Subcutaneous abdominal adipose tissue (tissue), 5 donors: ENCODE results near the gene PCGF6.

Experiments
- H3K27ac ChIP-seq: one replicate; pipeline ENCODE4 v1.7.0; 2013; ENCODE audit warnings: low read depth, mild to moderate bottlenecking, inconsistent platforms, low read length, moderate library complexity
- H3K27me3 ChIP-seq, 5 donors: one replicate each; pipeline ENCODE4 v1.7.0; 2013; ENCODE audit warnings: low read length in 5 of 5, inconsistent platforms in 1 of 5; ENCODE audit not compliant: control insufficient read depth in 5 of 5, insufficient read depth in 4 of 5
- H3K36me3 ChIP-seq, 5 donors: one replicate each; pipeline ENCODE4 v1.7.0; 2013; ENCODE audit warnings: low read length in 5 of 5; ENCODE audit not compliant: control insufficient read depth in 5 of 5, insufficient read depth in 5 of 5
- H3K4me1 ChIP-seq, 5 donors: one replicate each; pipeline ENCODE4 v1.7.0; 2013; ENCODE audit warnings: low read length in 5 of 5, mild to moderate bottlenecking in 3 of 5, moderate library complexity in 1 of 5; ENCODE audit not compliant: control insufficient read depth in 5 of 5, insufficient read depth in 5 of 5
- H3K4me3 ChIP-seq, 5 donors: one replicate each; pipeline ENCODE4 v1.7.0; 2013; ENCODE audit warnings: low read length in 5 of 5, low read depth in 1 of 5
- H3K9ac ChIP-seq, 5 donors: one replicate each; pipeline ENCODE4 v1.7.0; 2013; ENCODE audit warnings: low read length in 5 of 5, mild to moderate bottlenecking in 4 of 5, moderate library complexity in 3 of 5
- H3K9me3 ChIP-seq, 5 donors: one replicate each; pipeline ENCODE4 v1.7.0; 2013; ENCODE audit warnings: low read length in 5 of 5; ENCODE audit not compliant: control insufficient read depth in 5 of 5
- donor health status: healthy.
- donor health status: healthy.
- donor health status: healthy.
- donor health status: healthy.
- donor health status: healthy.

PCGF6 gene

GRCh38 chr10:103333934-103334520, 16.9 kb downstream of the PCGF6 start:
- no peak overlapping the region for H3K4me3 ChIP-seq
- no peaks in the 10 kb centered on the region for H3K27me3 ChIP-seq
- peaks cover 9 to 41% (median 29%) of the 10 kb centered on the region in 5 donors for H3K36me3 ChIP-seq
- H3K4me1 ChIP-seq: no peaks in the 10 kb centered on the region
- H3K27ac ChIP-seq: no peak overlapping the region
- no peak overlapping the region for H3K9ac ChIP-seq
- no peaks in the 10 kb centered on the region for H3K9me3 ChIP-seq

- no peaks in the 10 kb centered on the region for H3K9me3 ChIP-seq
- no peaks in the 10 kb centered on the region for H3K27me3 ChIP-seq
- no peak overlapping the region for H3K9ac ChIP-seq
- H3K36me3 ChIP-seq: peaks cover 6 to 47% (median 28%) of the 10 kb centered on the region in 5 donors
- H3K4me3 ChIP-seq: no peak overlapping the region
- H3K27ac ChIP-seq: no peak overlapping the region
- H3K4me1 ChIP-seq: no peaks in the 10 kb centered on the region
Observed at GRCh38 chr10:103327906-103328305, 23.0 kb downstream of the PCGF6 start.

DNA sequence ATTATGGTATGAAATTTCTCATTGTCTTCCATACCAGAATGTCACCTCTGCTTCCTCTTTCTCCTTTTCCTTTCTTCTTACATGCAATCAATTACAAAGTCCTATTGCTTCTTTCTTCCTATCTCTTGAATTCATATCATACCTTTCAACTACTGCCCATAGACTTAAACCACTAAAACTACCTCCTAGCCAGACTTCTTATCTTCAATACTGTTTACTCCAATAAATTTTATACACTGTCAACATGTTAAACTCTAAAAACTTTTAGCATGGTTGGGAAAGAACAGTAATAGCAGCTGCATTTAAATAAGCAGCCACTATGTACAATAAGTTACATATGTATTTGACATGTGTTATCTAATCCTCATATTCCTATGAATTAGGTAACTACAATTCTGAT, 34.9 kb downstream of the PCGF6 start:
- peaks cover 12 to 44% (median 28%) of the 10 kb centered on the region in 5 donors for H3K36me3 ChIP-seq
- no peaks in the 10 kb centered on the region for H3K4me1 ChIP-seq
- H3K27ac ChIP-seq: no peak overlapping the region
- H3K9ac ChIP-seq: no peak overlapping the region
- H3K4me3 ChIP-seq: no peak overlapping the region
- H3K27me3 ChIP-seq: no peaks in the 10 kb centered on the region
- H3K9me3 ChIP-seq: no peaks in the 10 kb centered on the region

DNA sequence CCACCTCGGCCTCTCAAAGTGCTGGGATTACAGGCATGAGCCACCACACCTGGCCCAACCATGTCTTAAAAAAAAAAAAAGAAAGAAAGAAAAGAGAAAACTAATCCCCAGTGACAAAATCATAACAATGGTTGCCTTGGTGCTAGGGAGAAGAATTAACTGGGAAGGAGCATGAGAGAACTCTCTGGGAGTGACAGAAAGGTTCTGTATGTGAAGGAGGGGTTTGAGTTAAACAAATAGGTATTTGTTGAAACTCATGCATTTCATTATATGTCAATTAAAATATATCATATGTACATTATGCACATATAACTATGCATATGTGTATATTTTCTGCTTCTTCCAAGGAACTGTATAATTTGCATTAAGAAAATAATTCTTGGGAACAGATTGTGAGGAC, 40.7 kb downstream of the PCGF6 start:
- Histone ChIP-seq H3K4me1 (no peaks in the 10 kb centered on the region), H3K4me3 (no peak overlapping the region), H3K36me3 (peaks cover 16 to 66% (median 43%) of the 10 kb centered on the region in 5 donors), H3K9ac (no peak overlapping the region), H3K27me3 (no peaks in the 10 kb centered on the region), H3K27ac (no peak overlapping the region), H3K9me3 (no peaks in the 10 kb centered on the region)

- Histone ChIP-seq H3K9ac (no peak overlapping the region), H3K9me3 (no peaks in the 10 kb centered on the region), H3K36me3 (peaks cover 11 to 60% (median 38%) of the 10 kb centered on the region in 5 donors), H3K4me3 (no peak overlapping the region), H3K27ac (no peak overlapping the region), H3K27me3 (no peaks in the 10 kb centered on the region), H3K4me1 (no peaks in the 10 kb centered on the region)
Observed at GRCh38 chr10:103307594-103307993, 43.3 kb downstream of the PCGF6 start.

- H3K27ac ChIP-seq: no peak overlapping the region
- H3K27me3 ChIP-seq: no peaks in the 10 kb centered on the region
- no peak overlapping the region for H3K9ac ChIP-seq
- no peak overlapping the region for H3K4me3 ChIP-seq
- H3K9me3 ChIP-seq: no peaks in the 10 kb centered on the region
- H3K4me1 ChIP-seq: no peaks in the 10 kb centered on the region
- no peaks in the 10 kb centered on the region for H3K36me3 ChIP-seq
Observed at GRCh38 chr10:103295374-103296015, 55.4 kb downstream of the PCGF6 start.

- no peak overlapping the region for H3K27ac ChIP-seq
- H3K36me3 ChIP-seq: no peaks in the 10 kb centered on the region
- H3K27me3 ChIP-seq: peaks cover 0 to 13% (median 11%) of the 10 kb centered on the region in 5 donors
- no peaks in the 10 kb centered on the region for H3K4me1 ChIP-seq
- H3K9ac ChIP-seq: no peak overlapping the region
- no peaks in the 10 kb centered on the region for H3K9me3 ChIP-seq
- no peak overlapping the region for H3K4me3 ChIP-seq
Observed at GRCh38 chr10:103291588-103291987, 59.4 kb downstream of the PCGF6 start.

- Histone ChIP-seq H3K36me3 (no peaks in the 10 kb centered on the region), H3K27ac (no peak overlapping the region), H3K9ac (no peak overlapping the region), H3K4me3 (no peak overlapping the region), H3K27me3 (peaks cover 0 to 16% (median 12%) of the 10 kb centered on the region in 5 donors), H3K9me3 (no peaks in the 10 kb centered on the region), H3K4me1 (no peaks in the 10 kb centered on the region)
Observed at GRCh38 chr10:103287992-103288391, 62.9 kb downstream of the PCGF6 start.

- Histone ChIP-seq H3K4me3 (no peak overlapping the region), H3K4me1 (no peaks in the 10 kb centered on the region), H3K36me3 (no peaks in the 10 kb centered on the region), H3K27me3 (peaks cover 14 to 35% (median 27%) of the 10 kb centered on the region in 5 donors), H3K9ac (no peak overlapping the region), H3K27ac (no peak overlapping the region), H3K9me3 (no peaks in the 10 kb centered on the region)
Observed at GRCh38 chr10:103284170-103284569, 66.8 kb downstream of the PCGF6 start.

DNA sequence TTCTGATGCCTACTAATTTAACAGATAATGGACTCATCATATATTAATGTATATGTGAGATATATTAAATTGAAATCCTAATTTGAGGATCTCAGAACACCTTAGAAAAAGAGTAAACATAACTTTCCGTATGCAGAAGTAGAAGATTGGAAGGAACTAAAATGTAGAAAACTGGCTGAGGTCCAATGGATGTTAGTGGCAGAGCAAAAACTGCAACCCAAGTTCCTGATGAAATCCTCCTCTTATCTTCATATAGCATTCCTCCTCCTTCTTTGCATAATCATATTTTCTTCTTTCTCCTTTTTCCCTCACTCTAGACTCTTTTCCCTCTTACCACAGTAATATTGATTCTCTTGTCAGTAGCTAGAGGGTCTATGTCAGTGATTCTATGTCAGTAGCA, 68.0 kb downstream of the PCGF6 start:
- H3K36me3 ChIP-seq: no peaks in the 10 kb centered on the region
- H3K9ac ChIP-seq: no peak overlapping the region
- peaks cover 15 to 43% (median 37%) of the 10 kb centered on the region in 5 donors for H3K27me3 ChIP-seq
- H3K4me1 ChIP-seq: peaks cover 0 to 1% (median 0%) of the 10 kb centered on the region in 5 donors
- H3K27ac ChIP-seq: no peak overlapping the region
- no peak overlapping the region for H3K4me3 ChIP-seq
- peaks cover 0 to 4% (median 0%) of the 10 kb centered on the region in 5 donors for H3K9me3 ChIP-seq
